Measurements from ENCODE around the gene SLCO4A1. TPM values are rescaled to one million over a fixed set of nuclear protein-coding genes. Genes with fewer than 3 reads are reported as not detected.

The SLCO4A1 gene
- polyA plus RNA-seq, 4 donors: 2.5 to 8.6 (median 3.0) TPM

DNA sequence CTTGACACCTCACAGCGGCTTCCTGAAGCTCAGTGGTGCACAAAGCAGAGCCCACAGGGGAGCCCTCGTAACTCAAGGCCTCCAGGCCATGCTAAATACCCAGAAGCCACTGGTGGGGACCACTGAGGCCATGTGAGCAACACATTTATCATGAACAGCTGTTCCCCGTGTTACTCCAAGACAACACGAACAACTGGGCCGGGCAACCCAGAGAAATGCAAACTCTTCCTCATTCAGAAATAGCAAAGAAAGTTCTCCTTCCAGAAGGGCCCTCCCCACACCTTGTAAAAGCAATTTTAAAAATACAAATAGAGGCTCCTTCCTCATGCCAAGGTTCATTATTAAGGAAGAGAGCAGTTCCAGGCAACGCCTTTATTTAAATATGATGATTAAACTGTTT, 36.3 kb upstream of the SLCO4A1 start:
- no peak for DNase-seq (ENCODE audit: low read depth in 4 of 4, low spot score in 3 of 4)

DNA sequence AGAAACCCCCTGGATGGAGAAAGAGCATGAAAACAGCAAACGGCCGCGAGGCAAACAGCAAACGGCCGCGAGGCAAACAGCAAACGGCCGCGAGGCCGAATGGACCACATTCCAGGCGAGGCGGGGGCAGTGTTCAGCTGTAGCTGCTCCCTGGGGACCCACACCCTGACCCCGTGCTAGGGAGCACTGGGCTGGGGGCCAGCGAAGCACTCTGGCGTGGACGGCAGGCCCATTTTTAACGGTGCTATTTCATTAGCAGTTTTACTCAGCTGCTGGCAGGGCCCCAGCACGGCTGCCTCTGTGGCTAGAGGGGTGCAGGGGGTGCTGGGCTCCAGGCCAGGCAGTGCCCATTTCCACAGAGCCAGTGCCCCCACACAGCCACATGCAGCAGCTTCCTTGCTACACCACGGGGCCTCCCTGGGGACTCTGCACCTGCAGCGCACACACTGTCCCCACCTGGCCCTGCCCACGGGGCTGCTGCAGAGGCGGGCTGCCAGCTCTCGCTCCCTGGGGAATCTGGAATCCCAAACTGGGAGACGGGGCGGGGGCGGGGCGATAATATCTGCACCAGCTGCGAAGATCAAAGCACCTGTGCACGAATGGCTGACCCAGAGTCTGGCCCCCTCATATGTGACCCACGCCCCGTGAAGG, 35.6 kb upstream of the SLCO4A1 start:
- DNase-seq (ENCODE audit: low read depth in 4 of 4, low spot score in 3 of 4): no peak

DNA sequence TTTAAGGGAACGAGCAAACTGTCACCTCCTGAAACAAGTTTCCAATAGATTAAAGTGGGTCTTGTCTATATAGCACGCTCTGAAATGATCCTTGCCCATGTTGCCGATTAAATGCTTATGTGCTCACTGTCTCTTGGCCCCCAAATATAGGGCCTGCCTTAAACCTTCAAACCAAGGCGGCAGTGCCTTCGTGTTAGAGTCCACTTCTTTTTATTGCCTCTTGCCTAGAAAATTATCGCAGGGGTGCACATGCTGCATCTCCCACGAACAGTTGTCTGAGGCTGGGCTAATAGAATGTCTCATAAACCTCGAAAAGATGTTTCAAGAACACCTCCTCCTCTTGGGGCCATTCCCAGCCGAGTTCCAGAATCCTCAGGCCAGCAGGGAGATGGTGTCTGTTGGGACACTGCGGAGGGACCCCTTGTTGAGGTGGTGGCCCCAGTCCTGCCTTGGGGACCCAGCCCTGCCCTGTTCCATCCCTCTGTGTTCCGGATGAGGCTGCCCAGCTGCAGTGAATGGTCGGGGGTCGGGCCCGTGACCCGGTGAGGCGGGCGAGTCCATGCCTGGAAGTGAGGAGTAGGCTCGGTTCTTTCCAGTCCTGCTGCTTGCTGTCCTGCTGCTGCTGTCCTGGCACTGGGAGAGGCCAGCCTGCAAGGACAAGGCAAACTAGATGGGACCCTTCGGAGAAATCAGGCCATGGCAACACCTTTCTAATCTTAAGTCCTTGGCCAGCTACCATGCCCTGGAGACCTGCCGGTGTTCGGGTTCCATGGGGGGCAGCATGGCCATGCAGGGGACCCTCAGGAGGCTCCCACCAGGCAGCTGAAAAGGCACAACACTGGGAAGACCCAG, 34.7 kb upstream of the SLCO4A1 start:
- DNase-seq (ENCODE audit: low read depth in 4 of 4, low spot score in 3 of 4): no peak

DNA sequence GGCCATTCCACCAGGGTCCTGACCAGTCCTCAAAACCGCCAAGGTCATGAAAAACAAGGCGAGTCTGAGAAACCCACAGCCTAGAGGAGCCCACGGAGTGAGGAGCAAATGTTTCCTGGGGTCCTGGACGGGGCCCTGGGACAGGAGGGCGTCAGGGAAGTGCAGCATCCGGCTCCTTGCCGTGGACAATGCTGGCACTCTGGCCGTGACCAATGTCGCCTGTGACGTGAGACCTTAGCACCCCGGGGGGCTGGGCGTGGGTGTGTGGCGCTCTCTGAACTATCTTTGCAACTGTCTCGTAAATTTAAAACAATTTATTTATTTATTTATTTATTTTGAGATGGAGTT, 34.1 kb upstream of the SLCO4A1 start:
- DNase-seq (ENCODE audit: low read depth in 4 of 4, low spot score in 3 of 4): no peak

DNA sequence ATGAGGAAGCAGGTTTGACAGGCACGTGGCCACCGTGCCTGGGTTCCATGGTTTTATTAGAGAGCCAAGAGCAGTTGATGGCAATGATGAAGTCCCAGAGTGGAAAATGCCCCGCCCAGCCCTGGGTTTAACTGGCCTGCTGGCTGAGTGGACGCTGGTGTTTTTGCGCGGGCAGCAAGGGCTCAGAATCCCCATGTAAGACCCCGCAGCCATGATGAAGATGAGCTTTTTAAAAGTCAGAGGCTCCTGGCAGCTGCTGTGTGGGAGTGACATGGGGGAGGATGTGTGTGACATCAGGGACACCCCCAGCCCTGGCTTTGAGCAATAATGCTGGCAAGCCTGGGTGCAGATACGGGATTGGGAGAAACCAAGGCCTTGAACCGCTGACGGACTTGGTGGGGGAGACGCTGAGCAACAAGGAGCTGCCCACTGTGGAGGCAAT, 33.0 kb upstream of the SLCO4A1 start:
- no peak for DNase-seq (ENCODE audit: low read depth in 4 of 4, low spot score in 3 of 4)

DNA sequence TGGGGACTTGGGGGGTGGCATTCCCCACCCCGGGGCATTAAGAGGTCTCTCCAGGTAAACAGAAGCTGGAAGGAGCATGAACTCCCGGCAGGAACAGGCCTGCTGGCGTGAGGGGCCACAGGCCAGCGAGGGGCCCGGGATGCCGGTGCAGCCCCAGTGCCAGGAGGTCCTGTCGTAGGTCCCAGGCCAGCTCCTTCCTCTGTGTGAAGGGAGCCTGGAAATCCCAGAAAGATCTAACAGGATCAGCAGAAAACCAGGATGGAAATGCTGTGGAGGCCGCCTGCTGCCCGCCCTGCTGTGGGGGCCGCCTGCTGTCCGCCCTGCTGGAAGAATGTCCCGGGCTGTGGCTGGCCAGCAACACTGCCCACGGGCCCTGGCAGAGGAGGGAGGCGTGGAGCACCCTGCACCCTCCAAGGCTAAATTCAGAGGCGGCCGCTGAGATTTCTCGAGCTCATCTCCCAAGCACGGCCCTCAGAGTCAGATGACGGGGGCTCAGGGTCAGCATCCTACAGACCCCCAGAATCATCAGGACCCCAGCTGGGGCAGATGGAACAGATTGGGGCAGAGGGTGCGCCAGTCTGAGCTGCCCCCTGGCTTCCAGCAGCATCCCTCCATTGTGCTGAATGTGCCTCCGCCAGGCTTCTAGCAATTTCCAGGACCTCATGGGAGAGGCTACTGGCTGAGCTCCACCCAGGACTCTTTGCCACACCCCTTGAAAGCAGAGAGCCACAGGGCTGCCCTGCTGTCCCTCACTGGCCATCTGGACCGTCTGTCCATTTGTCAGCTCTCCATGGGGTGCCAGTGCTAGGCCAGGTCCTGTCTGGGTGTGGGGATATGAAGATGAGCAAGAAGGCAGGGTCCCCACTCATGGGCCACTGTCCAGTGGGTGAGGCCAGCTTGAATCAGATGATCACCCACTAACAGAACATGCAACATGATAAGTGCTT, 32.2 kb upstream of the SLCO4A1 start:
- no peak for DNase-seq (ENCODE audit: low read depth in 4 of 4, low spot score in 3 of 4)

DNA sequence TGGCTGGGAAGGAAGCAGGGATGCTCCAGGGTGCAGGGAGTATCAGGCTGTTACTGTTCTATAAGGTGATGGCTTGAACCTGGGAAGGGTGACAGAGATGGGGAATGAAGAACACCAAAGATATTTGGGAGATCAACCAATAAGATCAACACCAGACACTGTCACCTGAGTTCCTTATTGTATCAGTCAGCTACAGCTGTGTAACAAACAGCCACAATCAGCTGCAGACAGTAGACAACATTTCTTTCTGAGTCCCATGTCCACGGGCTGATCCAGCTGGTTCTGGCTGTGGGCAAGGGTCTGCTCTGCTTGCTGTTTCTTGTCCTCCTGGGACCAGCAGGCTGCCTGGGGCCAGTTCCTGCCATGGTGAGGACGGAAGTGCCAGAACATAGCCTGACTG, 31.3 kb upstream of the SLCO4A1 start:
- no peak for DNase-seq (ENCODE audit: low read depth in 4 of 4, low spot score in 3 of 4)

DNA sequence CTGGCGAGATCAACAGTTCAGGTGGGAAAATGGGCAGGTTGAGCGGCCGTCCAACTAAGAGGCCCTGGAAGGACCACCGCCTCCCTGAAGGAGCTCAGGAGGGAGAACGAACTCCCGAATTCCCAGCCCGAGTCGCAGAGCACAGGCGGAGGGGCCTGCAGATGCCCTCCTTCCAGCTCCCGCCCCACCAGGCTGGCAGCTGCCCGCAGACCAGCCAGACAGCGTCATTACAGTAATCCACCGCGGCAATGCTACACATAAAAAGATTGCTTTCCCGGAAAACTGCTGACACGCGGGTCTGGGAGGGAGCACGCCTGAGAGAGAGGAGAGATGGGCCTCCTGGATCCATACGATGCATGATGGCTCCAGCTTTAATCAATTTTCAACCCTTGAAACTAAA, 30.5 kb upstream of the SLCO4A1 start:
- DNase-seq (ENCODE audit: low read depth in 4 of 4, low spot score in 3 of 4): no peak

DNA sequence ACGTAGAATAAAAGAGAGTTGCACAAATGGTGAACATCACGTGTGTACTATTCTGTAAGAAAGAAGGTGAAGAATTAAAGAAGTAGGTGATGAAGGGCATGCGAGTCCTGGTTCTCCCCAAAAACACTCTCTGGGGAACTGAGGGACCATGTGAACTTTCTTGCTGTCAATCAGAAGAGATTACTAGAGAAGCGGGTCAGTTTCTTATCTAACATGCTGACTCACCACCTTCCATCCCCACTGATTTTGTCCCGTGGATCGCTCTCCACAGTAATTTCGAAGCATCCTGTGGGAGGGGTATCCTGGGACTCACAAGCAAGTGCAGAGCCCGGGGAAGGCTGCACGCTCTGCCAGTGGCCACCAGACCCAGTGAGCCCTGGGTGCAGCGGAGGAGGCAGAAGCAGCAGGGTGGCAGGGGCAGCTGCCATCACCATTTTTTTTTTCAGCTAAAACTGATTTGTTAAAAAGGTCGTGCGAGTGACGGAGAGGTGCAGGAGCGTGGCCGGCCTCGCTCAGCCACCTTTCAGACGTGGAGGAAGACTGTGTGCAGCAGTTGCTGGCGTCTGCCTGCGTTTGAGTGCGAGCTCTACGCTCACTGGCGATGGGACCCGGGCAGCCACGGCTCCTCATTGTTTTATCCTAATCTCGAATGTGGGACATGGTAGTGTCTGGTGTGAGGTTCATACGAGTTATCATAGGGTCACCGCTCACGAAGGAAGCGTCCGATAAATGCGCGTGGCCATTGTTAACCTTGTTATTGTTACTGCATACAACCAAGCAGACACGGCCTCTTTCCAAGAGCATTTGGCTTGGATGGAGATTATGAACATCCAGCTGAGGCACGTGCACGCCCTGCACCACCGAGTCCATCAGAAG, 28.0 kb upstream of the SLCO4A1 start:
- DNase-seq (ENCODE audit: low read depth in 4 of 4, low spot score in 3 of 4): no peak

DNA sequence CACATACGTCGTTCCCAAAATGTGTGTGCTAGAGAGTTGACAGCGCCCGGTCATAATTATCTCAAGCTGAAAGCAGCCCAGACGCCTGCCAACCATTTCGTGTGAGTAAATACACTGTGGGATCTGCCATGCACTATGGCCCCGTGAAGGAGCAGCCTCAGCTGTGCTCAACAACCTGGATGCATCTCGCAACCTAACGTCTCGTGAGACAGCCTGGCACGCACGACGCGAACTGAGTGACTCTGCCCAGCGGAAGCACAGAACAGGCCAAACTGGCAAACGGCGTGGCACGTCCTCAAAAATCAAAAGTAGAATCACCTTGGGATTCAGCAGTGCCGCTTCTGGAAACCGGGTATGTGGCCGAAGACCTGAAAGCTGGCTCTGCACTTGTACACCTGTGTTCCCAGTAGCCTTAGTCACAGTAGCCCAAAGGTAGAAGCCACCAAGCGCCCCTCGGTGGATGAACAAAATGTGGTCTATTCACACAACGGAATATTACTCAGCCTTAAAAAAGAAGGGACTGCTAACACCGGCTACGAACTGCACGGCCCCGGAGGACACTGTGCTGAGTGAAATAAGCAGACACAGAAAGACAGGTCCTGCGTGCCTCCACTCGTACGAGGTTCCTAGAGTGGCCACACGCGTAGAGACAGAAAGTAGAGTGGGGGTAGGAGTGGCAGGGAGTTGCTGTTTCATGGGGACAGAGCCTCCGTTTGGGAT, 27.2 kb upstream of the SLCO4A1 start:
- DNase-seq (ENCODE audit: low read depth in 4 of 4, low spot score in 3 of 4): no peak

DNA sequence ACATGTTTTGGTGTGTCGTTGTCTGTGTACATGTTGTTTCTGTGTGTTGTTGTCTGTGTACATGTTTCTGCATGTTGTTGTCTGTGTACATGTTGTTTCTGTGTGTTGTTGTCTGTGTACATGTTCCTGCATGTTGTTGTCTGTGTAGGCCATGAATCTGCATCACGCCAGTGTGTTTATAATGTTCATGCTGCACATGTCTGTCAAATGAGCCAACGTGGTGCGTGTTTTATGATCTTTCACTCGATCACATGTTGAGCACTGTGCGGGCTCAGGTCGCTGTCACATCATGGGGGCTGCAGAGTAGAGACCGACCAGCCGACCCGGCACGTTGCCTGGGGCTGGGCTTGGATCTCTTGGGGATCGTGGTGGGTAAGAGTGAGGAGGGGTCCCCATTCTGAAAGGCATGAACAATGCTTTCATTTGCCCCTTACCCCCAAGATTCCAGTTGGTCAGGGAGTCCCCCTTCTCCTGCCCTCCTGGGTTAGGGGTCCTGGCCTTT, 26.5 kb upstream of the SLCO4A1 start:
- no peak for DNase-seq (ENCODE audit: low read depth in 4 of 4, low spot score in 3 of 4)

DNA sequence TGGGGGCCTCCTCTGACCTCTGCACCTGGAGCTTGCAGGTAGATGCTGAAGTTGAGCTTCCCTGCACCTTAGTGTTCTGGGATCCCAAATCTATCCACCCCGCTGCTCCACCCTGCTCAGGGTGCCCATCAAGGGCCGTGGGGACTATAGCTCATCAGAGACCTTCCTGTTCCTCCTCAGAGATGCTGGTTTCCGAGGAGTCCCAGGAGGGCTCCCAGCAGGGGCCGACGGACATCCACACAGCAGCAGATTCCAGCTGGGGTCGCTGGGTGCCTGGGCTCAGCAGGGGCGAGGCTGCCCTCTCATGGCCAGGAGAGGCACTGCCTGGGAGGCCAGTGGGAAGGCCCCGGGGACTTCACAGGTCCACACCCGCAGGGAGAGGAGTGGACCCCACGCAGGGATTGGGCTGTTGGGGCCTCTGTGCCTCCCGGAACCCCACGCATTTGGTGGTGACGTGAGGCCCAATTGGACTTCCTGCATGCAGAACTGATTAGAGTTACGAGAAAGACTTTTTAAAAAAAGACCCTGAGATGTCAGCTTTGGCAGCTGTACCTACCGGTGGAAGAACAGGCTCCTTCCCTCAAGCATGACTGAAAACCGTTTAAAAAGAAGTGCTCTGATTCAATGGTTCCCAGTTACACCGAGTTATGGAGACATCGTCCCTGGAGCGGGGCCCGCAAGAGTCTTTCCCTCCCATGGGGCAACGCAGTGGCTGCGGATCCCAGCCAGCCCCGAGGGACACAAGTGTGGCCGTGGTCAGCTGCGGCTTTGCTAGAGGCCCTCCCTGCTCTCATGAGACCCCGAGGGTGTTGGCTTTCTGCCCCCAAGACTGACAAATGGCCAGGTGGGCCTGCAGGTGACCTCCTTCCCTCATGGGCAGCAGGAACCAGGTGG, 25.3 kb upstream of the SLCO4A1 start:
- DNase-seq (ENCODE audit: low read depth in 4 of 4, low spot score in 3 of 4): peak in 1 of 4 donors; percentile 59

DNA sequence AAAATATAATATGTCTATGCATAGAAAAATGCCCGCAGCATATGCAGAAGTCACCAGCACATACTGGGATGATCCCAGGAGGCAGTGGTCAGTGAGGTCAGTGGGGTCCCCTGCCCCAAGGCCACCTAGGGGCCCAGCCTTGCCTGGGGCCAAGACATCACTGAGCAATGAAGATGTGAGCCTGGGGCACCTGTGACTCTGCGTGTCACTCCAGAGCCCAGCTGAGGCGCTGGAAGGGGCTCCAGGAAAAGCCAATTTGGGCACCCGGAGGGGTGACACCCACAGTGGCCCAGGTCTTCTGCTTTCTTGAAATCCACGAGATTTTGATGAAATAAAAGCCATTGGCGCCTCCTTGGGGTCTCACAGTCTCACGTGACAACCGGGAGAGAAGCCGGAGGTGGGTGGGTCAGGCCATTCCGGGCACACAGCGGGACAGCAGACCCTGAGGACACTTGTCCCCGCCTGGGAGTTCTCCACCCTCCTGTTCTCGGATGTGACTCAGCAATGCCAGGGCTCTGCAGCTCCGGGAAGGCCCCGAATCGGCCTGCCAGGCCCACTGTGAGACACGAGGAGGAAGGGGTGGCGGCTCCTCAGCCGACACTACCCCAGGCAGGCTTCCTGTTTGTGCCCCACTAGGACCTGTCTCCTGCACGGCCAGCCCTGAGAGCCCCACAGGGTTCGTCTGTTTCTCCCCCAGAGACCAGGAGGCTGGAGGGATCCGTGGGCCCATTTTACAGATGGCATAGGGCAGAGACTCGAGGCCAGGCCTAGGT, 24.4 kb upstream of the SLCO4A1 start:
- no peak for DNase-seq (ENCODE audit: low read depth in 4 of 4, low spot score in 3 of 4)

DNA sequence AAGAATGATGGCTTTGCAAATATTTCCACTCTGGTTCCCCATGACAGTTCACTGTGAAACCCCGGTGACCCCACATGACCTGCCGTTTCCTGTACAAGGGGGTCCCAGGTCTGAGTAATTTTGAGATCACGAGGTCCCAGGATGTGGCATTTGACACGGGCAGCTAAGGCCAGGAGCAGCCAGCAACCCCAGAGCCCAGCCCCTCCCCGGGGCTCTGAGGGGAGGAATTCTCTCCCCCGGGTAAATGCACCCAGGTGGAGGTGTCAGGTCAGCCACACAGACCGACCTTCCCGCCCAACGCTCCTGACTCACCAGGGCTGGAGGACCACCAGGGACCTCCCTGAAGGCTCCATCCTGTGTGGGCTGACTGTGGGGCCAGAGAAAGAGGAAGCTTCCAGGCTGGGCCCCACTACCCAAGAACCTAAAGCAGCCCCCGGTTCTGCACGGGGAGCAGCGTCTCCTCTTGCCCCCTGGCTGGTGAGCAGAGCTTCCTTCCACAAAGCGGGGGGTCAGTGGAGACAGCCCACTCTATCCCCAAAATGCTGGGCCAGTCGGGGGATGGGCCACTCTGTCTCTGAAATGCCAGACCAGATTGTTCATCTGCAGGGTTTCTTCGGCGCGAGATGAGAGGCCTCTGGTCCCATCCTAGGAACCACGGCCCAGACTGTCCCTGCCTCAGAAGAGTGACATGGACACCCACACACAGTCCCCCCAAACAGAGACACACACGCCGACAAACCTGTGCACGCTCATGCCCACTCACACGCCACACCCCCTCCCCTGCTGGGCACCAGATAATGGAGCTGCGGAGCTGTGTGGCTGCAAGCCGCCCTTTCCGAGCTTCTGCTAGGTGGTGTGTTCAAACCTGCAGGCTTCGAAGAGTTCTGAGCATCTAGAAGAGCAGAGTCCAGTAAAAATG, 23.4 kb upstream of the SLCO4A1 start:
- no peak for DNase-seq (ENCODE audit: low read depth in 4 of 4, low spot score in 3 of 4)

DNA sequence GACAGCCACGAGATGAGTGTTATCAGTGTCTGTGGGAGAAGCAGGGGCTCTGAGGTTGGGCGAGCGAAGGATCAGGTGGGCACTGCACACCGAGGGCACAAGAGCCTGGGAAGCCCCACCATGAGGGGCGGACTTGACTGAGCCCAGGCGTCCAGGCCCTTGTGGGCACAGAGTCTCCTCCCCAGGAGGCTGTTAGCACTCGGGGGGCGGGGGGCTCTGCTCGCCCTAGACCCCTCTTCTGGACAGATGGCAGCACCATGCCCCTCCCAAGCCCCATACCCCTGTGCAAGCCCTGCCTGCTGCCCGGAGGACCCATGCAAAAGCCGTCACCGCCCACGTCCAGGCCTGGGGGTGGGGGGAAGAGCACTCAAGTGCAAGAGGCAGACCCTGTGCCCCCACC, 21.7 kb upstream of the SLCO4A1 start:
- no peak for DNase-seq (ENCODE audit: low read depth in 4 of 4, low spot score in 3 of 4)

DNA sequence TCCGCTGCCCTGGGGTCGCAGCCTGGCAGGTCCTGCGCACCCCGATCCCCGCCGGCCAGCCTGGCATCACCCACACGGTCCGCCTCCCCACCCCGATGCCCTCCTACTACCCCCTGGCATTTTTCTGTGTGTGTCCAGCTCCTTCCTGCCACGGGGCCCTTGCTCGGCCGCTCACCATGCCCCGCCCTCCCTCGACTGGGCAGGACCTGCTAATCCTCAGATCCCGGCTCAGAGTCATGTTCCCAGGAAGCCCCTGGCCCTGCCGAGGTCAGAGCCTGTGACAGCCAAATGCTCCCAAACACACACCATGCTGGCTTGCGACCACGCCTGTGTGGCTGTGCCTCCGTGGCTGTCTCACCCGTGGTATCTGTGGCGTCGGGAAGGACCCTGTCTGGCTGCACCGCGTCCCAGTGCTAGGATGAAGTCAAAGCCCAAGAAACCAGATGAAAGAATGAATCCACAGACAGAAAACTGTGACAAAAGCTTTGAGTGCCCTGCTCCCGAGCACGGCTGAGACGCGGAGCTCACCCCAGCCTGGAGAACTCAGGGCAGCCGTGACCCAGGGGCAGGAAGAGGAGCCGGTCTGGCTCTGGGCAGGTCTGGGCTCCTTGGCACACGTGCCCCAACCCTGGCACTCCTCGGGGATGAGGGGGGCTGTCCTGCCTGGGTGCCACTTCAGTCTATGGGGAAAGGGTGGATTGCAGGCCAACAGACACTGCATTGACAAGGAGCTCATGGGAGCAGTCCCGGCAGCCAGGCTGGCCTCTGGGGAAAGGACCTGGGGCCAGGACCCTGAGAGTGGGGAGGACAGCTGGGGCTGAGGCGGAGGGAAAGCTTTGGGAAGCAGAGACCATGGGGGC, 20.8 kb upstream of the SLCO4A1 start:
- DNase-seq (ENCODE audit: low read depth in 4 of 4, low spot score in 3 of 4): no peak

Measured in right renal pelvis (tissue), 4 donors.